NCI-H1436 treated with DMSO at 0.1 percent for 48 hours (cell line): Measurements from ENCODE around the gene SEC22C.

Experiments
- DNase-seq: peaks from one replicate; lab custom pipeline; 2025; lab: John Stamatoyannopoulos, UW

The SEC22C gene

DNA sequence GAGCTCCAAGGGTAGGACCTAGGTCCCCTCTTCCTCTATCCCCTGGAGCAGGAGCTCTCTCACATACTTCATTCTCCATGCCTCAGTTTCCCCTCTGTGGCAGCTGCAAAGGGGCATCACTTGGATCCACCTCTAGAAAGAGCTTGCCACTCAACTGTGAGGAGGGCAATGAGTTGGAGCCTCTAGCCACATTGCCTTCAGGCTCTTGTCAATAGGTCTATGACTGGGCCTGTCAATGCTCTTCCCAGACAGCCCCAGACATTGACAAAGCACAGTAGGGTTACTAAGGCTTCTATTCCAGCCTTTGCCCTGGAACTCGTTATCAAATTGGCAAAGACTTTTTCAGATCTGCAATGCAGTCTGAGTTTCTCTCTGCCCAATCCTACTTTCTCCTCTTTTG, 83.7 kb downstream of the SEC22C start:
- no peak for DNase-seq
